NCI-H146 treated with DMSO at 0.1 percent for 48 hours (cell line): Measurements from ENCODE around the gene NINJ2.
"Not testable (repeated sequence)": the region's sequence is repeated elsewhere in the genome, so short reads cannot be mapped to it uniquely, and the experiment has no call there.

Experiments
- DNase-seq: peaks from one replicate; lab custom pipeline; 2025; ENCODE audit not compliant: unreplicated experiment; lab: John Stamatoyannopoulos, UW

The NINJ2 gene, protein sequence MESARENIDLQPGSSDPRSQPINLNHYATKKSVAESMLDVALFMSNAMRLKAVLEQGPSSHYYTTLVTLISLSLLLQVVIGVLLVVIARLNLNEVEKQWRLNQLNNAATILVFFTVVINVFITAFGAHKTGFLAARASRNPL

DNA sequence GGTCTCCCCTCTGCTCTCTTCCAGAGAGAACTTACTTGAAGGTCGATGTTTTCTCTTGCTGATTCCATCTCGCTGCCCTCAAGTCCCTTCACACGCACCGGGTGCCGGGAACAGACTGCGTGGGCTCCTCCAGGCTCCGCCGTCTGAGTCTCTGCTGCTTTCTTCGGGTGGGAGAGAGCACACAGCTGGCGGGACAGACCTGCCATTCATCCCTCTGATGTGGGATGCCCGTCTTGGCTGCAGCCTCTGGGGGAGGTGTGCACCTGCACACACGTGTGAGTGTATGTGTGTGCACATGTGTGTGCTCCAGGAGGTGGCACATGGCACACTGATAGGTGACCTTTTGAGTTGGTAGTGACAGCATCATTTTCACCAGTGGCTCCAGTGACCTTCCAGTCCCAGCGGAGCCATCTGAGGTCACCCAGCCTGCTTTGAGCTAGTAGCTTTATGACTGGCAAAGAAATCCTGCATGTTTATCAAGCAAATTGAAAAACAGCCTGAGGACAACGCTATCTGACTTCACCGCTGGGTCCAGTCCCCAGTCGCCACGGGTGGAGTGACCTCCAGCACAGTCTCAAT lies at the start of gene NINJ2:
Gene NINJ2, minus strand, starts transcription at position 153 of the 579 bp plus-strand sequence. Its CDS starts 85 bp downstream, at position 68.
- no peak for DNase-seq

DNA sequence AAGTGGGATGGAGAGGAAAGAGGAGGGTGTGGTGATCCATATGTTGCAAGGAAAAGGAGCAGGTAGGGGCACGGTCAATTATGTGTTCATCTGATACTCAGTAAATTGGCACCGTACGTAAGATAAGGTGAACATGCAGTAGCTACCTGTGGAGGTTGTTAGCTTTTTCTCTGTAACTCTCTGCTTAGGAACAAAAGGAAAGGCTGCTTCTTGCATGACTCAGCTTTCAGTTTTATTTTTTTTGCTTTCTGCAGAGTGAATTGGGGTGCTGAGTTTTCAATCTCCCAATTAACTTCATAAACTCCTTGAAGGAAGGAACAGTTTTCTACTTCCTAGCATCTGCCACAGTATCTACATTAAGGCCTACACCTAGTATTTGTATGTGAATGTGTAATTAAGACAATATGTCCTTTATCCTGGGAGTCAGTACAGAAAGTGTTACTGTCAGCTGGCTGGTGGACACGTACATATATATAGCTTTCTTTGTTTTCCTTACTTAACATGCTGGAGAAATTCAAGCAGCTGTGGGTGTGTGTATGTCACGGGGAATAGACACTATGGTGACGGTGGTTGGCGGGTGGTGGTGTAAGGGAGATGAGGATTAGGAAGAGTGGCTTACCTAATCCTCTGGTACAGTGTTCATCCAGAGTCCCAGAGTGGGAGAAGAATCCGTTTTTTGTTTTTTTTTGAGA lies 49.1 kb upstream of the NINJ2 start:
- DNase-seq, result peak; percentile 96

DNA sequence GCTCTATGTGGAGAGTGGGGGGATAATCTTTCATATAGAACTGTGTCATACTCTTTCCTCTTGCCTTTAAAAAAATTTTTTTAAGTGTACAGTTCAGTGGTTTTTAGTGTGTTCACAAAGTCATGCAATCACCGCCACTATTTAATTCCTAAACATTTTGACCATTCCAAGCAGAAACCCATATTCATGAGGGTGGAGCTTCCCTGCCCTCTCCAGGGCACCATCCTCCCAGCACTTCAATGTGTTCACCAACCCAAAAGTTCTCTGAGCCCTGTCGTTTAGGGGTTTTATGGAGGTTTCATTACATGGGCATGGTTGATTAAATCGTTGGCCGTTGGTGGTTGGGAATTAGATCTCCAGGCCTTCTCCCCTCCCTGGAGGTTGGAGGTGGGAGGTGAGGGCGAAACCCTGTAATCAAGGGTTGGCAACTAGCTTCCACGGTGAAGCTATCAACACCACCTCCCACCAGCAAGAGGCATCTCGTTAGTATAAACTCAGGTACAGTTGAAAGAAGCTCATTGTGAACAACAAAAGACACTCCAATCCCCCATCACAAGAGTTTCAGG lies 46.3 kb upstream of the NINJ2 start:
- no peak for DNase-seq

DNA sequence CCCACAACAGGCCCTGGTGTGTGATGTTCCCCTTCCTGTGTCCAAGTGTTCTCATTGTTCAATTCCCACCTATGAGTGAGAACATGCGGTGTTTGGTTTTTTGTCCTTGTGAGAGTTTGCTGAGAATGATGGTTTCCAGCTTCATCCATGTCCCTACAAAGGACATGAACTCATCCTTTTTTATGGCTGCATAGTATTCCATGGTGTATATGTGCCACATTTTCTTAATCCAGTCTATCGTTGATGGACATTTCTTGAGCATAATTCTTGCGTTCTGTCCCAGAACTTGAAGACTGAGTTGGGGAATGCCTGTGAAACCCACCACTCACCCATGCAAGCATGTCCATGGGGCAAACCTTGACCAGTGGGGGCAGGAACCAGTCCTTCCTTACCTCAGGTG lies 44.8 kb upstream of the NINJ2 start:
- not testable (repeated sequence) for DNase-seq

DNA sequence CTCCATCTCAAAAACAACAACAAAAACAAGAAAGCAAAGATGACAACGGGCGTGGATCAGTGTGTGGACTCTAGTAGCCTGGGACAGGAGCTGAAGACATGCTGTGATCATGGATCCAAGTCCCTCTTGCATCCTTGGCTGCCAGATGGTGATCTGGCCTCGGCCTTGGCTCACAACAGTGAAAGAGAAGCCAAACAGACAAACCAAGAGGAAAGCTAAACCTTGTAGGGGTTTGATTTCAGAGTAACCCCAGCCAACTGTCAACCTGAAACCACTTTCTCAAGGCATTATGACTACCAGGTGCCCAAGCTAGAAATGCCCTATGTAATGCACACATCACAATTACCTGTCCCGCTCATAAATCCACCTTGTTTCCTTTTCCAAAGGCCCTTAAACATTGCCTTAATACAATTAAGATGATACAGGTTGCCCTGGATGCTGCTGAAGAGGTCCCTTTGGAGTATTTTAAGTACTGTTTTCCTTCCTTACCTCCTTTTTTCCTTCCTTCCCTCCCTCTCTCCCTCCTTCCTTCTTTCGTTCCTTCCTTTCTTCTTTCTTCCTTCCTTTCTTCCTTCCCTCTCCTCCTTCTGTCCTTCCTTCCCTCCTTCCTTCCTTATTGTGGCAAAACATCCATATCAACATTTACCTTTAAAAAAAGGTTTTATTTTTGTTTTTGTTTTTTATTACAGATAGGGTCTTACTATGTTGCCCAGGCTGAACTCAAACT lies 41.4 kb upstream of the NINJ2 start:
- DNase-seq, result no peak

DNA sequence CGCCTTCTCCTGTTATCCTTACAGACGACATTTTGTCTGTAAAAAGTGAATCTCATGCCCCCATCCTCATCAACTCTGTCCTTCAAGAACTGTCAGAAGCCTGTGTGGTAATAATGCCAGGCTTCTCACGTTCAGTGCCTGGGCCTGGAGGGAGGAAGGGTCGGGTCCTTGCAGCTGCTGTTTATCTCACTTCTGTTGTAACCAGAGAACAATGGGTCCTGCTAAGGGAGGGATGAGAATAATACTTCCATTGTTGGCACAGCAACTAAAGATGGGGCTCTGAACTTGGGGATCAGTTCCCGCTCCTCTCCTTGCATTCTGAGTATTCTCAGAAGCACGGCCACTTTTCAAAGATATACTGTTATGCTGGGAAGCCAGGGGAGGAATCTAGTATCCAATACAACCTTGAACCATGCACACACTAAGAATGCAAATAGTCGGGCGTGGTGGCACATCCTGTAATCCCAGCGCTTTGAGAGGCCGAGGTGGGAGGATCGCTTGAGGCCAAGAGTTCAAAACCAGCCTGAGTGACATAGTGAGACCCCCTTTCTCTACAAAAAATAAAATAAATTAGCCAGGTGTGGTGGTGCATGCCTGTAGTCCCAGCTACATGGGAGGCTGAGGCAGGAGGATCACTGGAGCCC lies 38.8 kb upstream of the NINJ2 start:
- DNase-seq, result no peak

DNA sequence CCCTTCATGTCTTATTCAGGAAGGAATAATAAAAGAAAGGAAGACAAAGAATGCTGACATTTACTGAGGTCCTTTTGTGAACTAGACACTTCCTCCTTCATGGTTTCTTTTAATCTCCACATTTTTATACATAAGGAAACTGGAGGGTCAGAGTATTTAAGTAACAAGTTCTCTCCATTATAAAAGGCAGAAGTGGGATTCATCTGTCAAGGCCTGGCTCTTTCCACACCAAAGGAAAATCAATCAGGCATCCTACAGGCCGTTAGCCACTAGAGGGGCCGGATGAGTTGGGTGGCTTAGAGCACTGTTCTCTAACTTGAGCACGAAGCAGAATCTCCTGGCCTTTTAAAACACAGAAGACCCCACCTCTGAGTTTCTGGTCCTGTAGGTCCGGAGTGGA lies 36.8 kb upstream of the NINJ2 start:
- DNase-seq, result no peak

DNA sequence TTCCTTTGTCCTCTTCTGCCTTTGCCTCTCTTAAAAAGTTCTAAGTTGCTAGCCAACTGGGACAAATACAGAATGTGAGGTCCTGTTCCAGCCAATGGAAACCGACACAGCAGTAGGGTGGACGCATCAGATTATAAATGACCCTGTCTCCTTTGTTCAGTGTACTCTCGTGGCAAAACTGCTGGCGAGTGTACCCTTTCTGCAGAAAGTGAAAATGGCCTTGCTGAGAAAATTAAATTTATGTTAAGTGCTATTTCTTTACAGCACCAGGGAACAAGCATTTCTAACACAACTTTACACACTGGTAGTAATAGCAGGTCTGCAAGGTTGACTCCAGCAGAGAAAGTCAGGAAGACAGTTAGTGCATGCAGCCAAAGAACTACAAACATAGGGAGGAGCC lies 35.0 kb upstream of the NINJ2 start:
- DNase-seq, result not testable (repeated sequence)

DNA sequence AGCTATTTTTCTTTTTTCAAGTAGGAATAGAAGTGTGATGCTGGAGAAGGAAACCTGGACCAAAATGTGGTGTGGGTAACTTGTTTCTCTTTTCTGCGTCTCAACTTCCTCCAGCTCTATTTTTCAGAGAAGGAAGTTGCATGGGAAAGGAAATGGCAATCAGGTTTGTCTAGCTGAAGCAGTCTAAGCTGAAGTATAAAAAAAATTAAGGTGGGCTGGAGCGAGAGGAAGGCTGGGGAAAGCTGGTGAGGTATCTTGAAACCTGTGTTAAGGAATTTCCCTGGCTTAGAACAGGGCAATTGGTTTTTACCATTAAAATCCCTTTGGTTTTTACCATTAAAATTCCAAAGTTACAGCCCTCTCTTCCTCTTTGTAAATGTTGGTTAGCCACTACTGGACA lies 34.2 kb upstream of the NINJ2 start:
- DNase-seq, result no peak

DNA sequence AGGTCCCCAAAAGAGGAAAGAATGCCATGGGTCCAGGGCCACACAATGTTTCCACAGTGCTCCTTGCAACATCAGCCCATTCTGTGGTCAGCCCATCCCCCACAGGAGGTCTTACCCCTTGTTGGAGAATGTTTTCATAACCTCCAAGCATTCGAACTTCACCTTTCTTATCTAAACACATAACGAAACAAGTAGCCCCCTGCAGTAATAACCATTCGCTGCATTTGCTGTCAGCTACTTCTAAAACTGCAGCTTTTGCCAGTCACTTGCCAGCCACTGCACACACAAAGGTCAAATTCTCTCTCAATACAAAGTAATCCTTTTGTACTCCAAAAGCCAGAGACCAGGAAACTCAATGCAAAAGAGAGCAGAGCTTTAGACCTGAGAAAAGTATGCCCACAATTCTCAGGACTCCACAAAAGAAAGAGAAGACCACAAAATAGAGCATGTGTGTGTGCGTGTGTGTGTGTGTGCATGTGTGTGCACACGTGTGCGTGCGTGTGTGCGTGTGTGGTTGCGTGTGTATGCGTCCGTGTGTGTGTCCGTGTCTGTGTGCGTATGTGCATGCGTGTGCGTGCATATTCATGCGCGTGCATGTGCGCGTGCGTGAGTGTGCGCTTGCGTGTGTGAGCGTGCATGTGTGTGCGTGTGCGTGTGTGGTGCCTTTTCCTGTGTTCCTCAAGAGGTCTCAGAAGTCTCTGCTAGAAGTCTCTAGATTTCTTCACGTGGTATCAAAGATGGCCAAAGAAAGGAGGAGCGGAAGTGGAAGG lies 31.7 kb upstream of the NINJ2 start:
- no peak for DNase-seq

DNA sequence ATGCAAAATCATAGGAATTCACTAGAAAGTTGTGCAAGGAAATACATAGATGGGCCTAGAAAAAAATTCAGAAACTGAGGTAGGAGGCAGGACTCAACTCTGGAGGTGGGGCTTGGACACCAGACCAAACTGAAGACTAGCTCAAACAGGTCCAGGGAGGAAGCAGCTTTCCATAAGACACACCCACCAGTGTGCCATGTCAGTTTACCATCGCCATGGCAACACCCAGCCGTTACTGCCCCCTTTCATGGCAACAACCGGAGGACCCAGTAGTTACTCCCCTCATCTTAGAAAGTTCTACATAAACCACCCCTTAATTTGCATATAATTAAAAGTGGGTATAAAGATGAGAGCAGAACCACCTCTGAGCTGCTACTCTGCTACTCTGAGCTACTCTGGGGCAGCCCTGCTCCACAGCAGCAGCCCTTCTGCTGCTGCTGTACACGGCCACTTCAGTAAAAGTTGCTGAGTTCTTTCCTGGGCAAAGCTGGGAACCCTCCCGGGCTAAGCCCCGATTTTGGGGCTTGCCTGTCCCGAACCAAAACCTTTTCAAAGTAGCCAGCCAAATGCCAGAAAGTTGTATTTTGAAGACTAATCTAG lies 30.8 kb upstream of the NINJ2 start:
- DNase-seq, result no peak

DNA sequence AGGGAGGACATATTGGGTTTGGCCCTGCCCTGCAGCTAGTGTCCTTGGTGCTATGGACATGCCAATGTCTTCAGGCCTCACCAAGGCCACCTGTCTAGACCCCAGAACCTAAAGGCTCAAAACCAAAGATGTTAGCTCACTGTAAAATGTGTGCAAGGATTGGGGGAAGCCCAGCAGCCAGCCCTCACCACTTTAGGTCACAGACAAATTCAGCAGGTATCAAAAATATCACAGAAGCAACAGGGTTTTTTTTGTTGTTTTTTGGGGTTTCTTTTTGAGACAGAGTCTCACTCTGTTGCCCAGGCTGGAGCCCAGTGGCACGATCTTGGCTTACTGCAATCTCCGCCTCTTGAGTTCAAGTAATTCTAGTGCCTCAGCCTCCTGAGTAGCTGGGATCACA lies 29.0 kb upstream of the NINJ2 start:
- DNase-seq, result no peak

DNA sequence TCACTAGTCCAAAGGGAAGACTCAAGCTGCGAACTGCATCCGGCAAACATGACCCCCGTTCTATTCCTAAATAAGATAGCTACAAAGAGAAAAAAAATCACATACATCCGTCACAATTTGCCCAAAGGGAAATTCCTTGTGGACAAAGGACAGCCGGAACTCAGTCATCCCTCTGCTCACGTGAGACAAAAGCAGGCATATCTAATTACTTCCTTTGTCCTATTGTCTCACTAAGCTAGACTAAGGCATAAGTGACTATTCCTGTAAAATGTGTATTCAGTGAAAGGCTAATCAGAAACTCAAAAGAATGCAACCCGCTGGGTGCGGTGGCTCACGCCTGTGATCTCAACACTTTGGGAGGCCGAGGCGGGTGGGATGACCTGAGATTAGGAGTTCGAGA lies 27.2 kb upstream of the NINJ2 start:
- DNase-seq, result peak; percentile 92

DNA sequence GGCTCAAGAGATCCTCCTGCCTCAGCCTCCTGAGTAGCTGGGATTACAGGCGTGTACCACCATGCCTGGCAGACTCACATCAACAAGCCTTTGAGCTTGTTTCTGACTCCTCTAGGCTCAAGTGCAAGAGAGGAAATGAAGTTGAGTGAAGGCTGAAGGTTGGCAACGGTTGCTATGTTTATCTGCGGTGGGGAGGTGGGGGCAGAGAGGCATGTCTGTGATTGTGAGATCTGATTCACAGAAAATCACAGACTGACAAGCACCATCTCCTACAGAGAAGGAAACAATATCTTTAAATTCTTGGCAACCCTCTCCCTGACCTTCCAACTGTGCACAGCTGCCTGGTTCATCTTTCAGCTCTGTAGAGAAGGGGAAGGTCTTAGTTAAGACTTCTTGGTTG lies 22.1 kb upstream of the NINJ2 start:
- no peak for DNase-seq

DNA sequence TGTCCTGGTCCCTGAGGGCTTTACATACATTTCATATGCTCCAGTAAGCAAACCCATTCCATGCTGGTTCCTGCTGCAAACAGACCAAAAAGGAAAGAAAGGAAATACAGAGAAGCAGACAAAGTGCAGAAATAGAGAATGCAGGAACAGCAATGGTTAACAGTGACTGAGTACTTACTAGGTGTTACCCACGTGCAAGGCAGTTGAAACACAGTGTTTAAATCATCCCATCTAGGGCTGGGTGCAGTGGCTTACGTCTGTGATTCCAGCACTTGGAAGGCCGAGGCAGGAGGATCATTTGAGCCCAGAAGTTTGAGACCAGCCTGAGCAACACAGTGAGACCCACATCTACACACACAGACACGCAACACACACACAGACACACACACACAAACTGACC lies 21.2 kb upstream of the NINJ2 start:
- no peak for DNase-seq

DNA sequence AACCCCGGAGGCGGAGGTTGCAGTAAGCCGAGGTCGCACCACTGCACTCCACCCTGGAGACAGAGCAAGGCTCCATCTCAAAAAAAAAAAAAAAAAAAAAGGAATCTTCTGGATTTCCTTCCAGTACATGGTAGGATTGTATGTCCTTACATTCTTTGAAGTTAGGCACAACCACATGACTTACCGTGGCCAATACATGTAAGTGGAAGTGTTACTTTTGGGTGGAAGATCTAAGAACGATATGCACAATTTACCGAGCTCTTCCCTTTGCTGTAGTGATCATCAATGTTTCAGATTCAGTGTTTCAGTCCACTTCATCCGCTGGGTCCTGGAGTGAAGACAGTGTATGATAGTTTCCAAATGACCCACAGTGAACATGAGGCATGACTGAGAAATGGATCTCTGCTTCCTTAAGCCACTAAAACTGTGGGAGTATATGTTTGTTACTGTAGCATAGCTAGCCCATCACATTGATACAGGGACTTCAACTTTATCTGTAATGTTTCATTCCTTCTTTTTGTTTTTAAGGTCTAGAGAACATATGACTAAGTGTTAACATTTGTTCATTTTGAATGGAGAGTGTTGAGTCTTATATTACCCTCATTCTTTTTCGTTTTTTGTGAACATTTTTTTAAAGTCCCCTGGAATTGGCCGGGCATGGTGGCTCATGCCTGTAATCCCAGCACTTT lies 18.5 kb upstream of the NINJ2 start:
- DNase-seq, result no peak

DNA sequence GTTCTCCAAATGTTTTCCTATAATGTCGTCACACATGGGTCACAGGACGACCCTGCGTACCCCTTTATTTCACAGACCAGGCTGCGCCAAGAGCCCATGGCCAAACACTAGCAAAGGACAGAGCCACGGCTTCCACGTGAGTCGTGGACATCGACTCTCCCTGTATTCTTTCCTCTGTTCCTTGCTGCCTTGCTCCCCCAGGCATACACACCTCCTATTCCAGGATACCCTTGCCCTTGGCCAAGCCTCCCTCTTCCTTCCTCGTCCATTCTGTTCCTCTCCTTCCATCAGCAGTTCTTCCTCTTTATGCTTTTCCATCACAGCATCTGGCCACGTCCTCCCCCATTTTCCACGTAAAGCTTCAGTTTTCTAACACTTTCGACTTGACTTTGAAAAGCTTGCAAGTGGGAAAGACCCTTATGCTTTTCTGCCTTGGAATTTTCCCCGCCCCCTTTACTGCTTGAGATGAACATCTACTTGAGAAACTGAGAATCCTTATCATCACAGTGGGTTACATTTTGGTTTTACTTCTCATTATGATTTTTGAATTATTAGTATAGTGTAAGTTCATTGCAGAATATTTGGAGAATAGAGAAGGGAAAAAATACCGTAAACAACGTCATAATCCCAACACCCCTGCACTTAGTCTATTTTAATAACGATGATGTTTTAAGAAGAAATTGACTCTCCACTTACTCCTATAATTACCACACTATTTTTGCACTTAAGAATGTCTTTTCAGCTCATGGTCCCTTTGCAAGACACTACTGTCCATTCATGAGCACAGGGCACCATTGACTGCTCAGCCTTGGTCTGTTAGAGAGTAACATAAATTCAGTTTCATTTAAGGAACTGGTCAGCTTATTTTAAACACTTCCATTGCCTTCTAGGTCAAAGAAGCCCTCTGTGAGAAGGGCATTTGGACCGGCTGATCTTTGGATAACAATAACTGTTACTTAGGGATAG lies 15.8 kb upstream of the NINJ2 start:
- no peak for DNase-seq

DNA sequence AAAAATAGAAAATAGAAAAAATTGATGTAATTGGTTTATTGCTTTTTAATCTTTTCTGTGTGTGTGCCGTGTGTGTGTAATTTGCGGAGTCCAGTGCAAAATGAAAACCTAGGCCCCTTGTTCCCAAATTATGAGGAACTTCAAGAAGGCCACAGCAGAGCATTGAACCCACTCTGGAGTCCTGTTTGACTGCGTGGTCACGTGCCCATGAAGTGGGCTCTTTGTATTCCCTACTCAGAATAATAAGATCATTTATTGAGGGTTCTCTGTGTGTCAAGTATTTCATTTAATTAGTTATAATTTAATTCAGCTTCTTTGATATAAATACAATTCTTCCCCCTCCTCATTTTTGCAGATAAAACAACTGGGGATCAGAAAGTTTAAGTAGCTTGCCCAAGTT lies 12.3 kb upstream of the NINJ2 start:
- no peak for DNase-seq
